GM21528 (cell line): ENCODE measurements around the gene ERAP2.
"Not testable (repeated sequence)": the region's sequence is repeated elsewhere in the genome, so short reads cannot be mapped to it uniquely, and the experiment has no call there.

ENCODE experiments used
- ATAC-seq: cut with Tn5 transposase; IDR thresholded peaks from one replicate; pipeline ENCODE4 v1.9.1; 2021; ENCODE audit warnings: mild to moderate bottlenecking, moderate library complexity; ENCODE audit not compliant: unreplicated experiment, low FRiP score

ERAP2 gene

DNA sequence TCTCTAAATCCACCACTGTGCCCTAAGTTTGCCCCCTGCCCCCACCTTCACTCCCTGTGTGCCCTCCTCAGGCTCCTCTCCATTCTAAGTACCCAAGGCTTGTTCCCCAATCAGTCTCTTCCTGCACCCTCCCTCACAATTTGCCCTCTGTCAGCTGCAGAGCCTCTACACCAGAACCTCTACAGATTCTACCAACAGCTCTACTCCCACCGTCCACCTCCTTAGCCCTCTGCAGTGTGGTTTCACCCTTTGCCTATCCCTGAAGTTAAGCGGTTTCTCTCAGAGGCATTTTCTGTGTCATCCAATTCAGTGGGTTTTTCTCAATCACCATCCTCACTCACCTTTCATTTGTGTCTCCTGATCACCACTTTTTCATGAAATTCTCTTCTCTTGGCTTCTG is 13.2 kb upstream of the ERAP2 start:
- no peak for ATAC-seq

DNA sequence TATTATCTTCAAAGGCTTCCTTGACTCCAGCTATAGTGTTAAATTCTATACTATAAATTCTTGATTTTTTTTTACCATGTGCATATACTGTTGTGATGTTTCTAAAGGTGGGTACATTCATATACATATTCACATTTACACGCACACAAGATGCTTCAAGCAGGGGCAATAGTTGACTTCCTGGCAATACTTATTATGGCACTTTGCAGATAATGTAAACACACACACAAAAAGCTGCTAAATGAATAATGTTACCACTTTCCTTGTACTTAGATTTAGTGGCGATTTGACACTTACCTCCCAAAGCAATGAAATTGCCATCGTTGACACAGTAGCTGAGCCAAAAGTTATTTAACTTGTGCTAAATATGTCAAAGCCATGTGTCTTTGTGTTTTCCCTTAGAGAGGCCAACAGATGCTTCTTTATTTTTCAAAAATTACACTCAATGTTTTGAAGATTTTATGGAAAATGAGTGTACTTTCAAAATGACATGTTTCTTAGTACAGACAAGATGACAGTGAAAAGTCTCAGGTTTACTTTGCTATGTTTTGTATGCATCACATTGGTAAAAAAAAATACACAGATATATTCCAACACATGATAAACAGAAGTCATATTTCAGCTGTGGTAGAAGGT is 12.2 kb upstream of the ERAP2 start:
- ATAC-seq = no peak

DNA sequence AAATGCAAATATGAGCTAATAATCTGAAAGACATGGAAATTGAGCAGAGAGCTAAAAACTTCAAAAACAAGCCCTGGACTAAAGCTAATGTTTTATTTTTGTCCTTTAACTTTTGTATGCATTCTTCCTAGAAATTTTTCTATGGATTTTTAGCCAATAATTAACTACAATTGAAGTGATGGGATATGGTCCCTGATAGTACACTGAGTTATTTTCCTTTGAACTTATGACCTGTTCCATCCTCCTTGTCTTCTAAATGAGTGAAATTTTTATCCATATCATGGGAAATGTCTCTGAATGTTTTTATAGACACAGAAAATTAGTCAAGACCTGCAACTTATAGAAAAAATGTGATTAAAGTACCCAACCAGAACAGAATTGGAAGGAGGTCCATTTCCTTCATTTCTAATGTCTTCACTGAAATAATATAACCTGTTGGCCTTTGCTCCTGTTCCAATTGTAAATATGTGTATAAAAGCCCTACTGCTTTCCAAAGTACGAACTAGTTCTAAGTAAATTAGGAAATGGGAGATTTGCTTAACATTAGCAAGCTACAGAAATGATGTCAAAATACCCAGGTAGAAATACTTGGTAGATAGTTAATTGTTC is 11.3 kb upstream of the ERAP2 start:
- ATAC-seq = no peak

DNA sequence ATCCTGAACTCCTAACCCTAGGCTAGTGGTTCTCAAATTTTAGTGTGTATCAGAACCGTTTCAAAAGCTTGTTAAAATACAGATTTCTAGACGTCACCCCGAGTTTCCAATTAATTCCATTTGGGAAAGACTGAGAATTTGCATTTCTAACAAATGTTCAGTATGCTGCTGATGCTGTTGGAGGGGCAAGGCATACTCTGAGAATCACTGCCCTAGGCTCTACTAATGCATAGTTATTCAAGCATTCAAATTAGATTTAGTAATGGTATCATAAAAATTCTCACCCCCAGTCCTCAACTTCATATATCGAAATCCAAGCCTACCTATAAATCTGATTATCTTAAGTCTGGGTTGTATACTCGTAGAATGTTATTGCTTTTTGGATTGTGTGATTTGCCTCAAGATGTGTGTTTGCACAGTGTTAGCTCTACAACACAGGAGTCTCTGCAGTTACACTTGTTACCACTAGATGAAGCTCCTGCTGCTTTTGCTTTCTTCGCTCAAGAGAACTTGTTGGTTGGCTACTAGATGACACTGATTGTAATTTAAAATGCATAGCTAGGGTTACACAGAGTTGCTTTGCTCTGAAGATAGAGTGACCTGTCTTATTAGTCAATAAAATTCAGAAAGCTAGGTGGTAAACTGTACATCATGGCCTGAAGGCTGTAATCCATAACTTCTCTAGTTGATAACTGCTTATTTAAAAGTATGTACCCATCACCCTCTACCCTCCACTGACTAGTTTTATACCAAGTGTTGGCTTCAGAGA is 7.5 kb upstream of the ERAP2 start:
- ATAC-seq = peak; percentile 74

DNA sequence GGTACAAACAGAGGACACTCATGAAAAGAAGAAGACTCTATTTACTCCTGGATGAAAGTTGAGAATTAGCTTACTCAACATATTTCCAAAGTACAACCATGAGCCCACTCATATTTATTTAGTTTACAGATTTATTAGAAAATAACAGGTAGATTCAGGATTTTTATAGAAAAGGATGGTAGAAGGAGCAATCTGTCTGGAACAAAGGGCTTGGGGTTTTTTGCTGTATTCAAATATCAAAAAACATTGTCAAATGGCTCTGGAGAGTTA is 7.0 kb upstream of the ERAP2 start:
- no peak for ATAC-seq

DNA sequence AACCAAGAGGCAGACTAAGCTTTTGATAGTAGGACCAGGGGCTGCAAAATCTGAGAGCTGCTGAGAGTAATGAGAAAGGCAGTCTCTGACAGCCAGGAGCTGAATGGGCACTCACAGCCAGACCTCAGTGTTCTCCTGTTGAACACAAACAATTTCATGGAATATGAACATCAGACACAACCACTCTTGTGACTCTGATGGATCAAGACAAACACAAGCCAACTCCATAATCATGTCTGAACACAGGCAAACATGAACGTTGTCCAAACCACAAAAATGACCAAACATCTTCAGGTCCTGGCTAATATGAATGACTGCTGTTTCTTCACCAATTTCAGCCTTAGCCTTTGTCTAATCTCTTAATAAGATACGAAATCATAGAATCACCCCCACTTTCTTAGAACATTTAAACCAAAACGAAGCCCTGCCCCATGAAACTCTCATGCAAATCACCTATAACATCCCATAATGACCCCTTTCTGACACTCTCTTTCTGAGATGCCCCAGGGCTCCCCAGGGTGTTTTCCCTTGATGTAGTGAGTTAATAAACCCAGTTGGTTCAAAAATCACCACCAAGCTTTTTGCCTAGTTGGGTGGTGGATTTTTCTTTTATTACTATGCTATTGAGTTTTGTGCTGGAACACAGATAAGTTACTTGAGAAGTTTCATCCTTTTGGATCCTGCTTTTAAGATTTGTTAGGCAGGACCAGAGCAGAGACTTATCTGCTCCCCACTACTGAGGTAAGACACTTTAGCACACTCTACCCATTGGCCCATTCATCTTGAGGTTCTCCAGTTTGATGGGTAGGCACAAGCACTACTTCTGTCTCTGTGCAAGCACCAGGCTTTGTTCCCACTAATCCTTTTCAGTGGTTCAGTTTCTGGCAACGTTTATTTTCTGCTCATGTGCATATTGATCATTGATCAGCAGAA is 5.9 kb upstream of the ERAP2 start:
- ATAC-seq = peak; percentile 83

DNA sequence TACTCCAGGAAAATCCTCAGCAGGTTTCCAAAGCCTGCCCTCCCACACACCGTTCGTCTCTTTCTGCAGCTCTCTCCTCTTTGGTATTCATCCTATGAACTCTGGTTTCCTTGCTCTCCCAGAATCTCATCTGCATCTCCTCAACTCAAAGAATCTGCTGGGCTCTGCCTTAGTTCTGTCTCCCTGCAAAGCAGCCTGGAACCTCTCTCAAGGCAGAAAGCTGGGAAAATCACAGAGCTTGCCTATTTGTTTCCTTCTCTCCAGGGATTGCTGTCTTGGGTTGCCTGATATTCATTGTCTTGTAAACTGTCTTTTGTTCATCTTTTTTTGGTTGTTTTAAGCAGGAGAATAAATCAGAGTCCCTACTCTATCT is 5.3 kb upstream of the ERAP2 start:
- no peak for ATAC-seq

DNA sequence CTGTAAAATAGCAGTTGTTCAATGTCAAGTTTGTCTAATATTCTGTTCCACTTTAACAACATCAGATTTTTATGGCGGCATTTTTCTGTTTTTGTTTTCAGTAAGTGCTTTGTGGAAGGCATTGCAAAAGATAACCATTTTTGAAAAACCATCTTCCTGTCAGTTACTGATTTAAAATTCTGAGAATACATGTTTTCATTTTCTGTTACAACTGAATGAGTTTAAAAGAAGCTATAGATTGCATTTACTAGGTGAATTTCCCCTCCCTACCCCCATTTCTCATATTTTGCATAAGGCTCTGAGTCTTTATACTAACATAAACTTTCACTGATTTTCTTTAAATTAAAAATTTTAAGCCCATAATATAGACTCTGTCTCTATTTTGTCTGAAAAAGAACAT is 4.6 kb upstream of the ERAP2 start:
- ATAC-seq = no peak

DNA sequence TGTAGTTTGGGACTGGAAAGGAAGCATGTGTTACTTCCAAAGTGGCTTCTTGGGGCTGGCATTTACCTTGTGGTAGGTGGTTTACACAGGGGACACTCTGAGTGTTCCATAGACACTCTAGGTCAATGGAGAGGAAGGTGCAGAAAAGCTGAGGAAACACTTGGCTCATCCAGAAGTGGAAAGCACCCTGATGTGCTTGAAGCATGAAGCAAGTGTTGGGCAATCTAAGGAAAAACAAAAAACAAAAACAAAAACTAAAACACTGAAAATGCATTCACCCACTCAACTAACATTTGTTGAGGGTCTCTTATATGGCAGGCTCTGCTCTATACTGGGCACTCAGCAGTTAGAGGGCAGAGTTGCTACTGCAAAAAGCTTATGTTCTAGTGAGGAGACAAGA is 2.9 kb upstream of the ERAP2 start:
- ATAC-seq = no peak

DNA sequence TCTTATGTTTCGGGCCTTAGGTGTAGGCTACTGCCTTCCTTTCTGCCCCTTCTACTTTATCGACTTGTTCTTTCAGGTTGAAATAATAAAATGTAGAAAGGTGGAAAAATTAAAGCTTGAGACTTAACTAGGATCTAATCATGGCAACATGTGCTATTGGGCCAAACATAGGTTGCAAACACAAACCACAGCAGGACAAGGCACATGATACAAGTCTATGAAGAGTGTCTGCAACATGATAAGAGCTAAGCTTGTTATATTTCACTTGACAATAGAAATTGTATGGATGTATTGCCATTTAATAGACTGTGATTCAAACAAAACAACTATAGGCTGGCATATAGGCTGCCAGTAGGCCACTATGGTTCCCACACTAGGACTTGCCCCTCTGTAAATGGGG is 1.7 kb upstream of the ERAP2 start:
- ATAC-seq = no peak

DNA sequence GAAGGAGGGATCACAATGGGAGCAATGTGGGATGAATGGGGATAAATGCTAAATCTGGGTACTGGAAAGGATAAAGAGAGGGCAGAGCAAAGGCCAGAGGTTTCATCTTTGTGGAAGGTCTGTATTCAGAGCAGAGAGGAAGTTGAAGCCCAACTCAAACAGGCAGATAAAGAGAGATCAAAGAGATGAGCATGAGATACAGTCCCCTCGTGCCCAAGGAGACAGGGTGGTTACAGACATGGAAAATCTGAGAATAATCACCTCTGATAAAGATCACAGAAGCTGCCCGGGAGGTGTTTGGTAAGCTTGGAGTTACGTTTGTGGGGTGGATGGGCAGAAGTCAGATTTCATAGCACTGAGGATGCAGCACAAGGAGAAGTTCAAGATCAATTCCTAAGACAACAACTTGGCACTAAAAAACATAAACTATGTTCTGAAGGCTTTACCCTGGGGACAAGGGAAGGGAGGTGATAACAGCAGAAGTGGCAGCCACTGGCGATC is 459 bp upstream of the ERAP2 start:
- peak; percentile 5 for ATAC-seq

DNA sequence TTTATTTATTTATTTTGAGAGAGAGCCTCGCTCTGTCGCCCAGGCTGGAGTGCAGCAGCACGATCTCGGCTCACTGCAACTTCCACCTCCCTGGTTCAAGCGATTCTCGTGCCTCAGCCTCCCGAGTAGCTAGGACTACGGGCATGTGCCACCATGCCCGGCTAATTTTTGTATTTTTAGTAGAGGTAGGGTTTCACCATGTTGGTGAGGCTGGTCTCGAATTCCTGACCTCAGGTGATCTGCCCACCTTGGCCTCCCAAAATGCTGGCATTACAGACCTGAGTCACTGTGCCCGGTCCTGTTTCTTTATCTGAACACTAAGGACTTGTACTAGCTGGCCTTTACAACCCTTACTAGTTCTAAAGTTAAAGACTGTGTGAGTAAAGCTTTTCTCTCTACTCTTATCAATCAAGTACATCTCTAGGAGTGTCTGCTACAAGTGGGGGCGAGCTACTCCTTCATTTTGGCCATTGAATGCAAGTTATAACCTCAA is 723 bp downstream of the ERAP2 start:
- ATAC-seq = not testable (repeated sequence)

DNA sequence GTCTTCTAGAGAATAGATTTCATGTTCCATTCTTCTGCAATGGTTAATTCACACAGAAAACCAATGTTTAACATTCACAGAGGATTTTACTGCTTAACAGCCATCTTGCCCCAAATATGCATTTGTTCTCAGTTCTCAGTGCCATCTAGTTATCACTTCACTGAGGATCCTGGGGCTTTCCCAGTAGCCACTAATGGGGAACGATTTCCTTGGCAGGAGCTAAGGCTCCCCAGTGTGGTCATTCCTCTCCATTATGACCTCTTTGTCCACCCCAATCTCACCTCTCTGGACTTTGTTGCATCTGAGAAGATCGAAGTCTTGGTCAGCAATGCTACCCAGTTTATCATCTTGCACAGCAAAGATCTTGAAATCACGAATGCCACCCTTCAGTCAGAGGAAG is 3.4 kb downstream of the ERAP2 start:
- no peak for ATAC-seq

DNA sequence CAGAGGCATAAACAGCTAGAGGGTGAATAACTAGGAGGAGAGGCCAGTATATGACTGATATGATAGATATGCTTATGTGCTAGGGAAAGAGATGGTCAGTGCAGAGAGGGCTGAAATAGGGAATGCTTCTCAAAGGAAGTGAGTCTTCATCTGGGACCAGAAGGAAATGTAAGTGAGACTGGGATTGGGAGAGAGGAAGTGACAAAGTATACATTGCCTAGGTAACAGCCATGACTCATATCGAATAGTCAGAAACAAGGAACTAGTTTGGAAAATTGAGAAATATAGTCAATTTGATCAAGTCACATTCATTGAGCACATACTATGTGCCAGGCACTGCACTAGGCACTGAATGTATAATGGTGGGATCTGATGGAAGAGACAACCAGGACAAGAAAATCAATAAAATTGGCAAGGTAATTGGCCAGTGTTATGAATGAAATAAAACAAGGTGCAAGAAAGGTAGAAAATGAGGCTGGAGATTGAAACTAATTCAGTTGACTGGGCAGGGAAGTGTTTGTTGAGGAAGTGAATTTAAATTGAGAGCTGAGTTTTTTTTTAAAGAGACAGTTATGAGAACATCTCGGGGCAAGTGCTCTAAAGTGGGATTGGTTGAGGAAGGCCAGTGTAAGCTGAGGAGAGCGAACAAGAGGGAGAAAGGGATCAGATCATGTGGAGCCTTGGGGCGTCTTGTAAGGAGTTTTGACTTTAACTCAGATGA is 4.3 kb downstream of the ERAP2 start:
- ATAC-seq = no peak

DNA sequence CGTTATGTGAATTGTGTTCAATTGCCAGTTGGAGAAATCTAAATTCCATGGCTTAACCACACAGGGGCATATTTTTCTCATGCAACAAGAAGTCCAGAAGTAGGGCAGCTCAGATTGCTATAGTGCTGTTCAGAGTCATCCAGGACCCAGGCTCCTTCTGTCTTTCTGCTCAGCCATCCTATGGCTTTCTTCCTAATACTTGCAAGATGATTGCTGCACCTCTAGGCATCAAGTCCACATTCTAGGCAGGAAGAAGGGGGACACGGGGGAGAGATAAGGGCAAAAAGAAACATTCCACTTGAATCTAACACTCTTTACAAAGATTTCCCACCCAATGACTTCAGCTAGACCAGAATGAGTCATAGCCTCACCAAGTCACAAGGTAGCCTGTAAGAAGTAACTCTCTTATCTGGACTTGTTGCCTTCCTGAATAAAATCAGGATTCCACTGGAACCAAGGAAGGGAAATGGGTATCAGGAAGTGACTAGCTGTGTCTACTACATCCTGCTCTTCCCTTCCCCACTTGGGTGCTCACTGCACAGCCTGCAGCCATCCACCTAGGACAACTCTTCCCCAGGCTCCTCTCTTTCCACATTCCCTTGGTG is 5.3 kb downstream of the ERAP2 start:
- no peak for ATAC-seq

DNA sequence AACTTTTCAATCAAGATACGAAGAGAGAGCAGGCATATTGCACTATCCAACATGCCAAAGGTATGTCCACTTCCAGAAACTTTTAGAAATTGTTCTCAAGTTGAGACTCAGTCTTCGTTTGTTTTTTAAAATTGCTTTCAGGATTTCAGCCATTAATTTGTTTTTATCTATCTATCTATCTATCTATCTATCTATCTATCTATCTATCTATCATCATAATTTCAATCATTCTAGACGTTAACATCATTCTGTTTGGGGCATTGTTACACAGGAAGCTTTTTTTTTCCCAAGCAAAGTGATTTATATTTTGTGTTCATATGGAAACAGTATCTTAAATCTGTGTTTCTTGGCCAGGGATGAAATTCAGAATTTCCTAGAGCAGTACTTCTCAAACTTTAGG is 7.6 kb downstream of the ERAP2 start:
- ATAC-seq = no peak

DNA sequence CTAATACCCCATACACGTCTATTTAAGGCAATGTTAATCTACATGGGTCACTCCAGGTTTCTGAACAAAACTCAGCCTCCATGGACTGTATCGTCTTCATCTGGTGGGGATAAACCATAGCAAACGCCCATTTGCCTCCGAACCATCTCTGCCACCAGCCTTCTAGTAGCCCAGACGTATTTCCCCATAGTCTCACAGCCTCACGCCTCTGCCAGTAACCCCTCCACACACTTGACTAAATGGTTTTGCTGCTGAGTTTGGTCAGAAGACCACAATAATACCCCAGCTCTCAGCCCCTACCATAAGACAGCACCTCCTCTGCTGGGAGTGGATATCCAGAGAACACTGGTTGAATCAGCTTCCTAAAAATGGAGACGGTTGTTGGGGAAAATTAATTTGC is 8.7 kb downstream of the ERAP2 start:
- no peak for ATAC-seq

DNA sequence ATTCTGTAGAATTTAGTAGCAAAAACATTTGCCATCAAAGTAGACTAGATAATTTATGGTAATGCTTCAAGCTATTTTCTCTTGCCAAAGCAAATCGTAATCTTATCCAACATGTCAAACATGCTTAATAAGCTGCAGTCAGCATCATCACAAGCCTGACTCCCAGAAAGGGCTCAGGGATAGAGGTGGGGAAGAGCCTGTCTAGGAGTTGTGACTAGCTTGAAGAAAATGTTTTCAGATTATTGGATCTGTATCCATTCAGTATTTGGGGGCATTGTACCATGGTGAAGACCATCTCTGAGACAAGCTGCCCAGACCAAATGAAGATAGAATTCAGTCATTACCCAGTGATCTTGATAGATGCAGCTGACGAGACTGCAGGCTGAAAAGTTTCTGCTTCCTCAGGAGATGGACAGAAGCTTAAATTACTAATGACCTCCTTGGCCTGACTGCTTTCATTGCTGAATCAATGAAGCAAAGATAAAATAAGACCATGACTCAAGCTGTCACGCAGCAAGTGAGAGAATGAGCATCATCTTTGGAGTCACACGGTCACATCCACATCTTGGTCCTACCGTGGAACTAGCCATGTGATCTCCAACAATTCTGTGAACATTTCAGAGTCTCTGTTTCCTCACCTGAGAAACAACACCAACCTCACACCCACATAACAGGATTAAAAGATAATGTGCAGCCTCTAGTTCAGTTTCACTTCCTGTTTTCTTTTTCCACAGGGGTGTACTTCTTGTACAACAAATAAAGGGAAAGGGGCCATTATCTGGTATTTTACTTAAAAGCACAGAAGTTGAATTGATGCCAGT is 9.4 kb downstream of the ERAP2 start:
- ATAC-seq = peak; percentile 88

DNA sequence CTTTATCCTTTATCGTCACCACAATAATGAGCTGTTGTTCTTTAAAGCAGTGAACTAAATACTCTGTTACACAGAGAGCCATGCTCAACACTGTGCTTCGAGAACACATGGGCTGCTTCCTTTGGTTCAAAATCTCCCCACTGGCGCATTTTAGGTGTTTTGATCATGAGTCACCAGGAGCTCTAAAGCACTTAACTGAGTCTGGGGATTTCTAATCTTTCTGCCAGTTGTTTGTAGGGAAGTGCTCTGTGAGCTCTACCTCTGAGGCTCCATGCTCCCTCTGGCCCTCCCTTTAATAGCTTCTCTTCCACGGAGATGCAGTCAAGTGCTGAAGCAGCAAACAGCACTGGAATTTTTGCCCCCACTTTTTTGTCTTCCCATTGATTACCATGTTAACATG is 17.0 kb downstream of the ERAP2 start:
- no peak for ATAC-seq
